IPS-15b (cell line): ENCODE measurements around the gene MAPKAP1.

Experiments used
- H3K27me3 ChIP-seq: one replicate; pipeline ENCODE4 v1.6.1; 2013; ENCODE audit warnings: low read length; ENCODE audit not compliant: control insufficient read depth, insufficient read depth
- H3K36me3 ChIP-seq: one replicate; pipeline ENCODE4 v1.6.1; 2013; ENCODE audit warnings: low read length; ENCODE audit not compliant: control insufficient read depth, insufficient read depth
- H3K4me1 ChIP-seq: one replicate; pipeline ENCODE4 v1.6.1; 2013; ENCODE audit warnings: mild to moderate bottlenecking, low read length; ENCODE audit not compliant: control insufficient read depth, insufficient read depth
- H3K4me3 ChIP-seq: one replicate; pipeline ENCODE4 v1.5.1; 2013; ENCODE audit warnings: low read depth, low read length
- H3K9ac ChIP-seq: one replicate; pipeline ENCODE4 v1.6.1; 2013; ENCODE audit warnings: low read depth, mild to moderate bottlenecking, low read length
- H3K9me3 ChIP-seq: one replicate; pipeline ENCODE4 v1.6.1; 2013; ENCODE audit warnings: mild to moderate bottlenecking, low read length; ENCODE audit not compliant: control insufficient read depth, insufficient read depth

Gene MAPKAP1

DNA sequence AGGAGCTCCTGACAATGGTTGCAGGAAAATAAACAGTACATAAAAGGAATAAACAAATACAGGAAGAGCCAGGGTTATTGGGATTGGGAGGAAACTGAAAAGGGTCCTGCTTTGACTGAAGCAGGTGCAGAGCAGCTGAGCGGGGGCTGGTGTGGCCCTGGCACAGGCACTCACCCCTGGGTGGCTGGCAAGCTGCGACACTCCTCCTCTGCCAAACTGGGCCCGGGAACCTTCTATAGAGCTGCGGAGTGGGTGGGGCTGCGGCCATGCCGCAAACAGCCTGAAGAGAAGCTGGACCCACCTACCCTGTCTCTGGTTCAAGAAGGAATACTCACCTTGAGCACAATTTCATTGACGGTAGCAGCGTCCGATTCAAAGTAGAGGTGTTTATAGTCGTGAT, 262.8 kb downstream of the MAPKAP1 start:
- Histone ChIP-seq H3K9ac (no peak overlapping the region), H3K9me3 (no peaks in the 10 kb centered on the region), H3K36me3 (no peaks in the 10 kb centered on the region), H3K27me3 (no peaks in the 10 kb centered on the region), H3K4me3 (no peak overlapping the region), H3K4me1 (no peaks in the 10 kb centered on the region)

DNA sequence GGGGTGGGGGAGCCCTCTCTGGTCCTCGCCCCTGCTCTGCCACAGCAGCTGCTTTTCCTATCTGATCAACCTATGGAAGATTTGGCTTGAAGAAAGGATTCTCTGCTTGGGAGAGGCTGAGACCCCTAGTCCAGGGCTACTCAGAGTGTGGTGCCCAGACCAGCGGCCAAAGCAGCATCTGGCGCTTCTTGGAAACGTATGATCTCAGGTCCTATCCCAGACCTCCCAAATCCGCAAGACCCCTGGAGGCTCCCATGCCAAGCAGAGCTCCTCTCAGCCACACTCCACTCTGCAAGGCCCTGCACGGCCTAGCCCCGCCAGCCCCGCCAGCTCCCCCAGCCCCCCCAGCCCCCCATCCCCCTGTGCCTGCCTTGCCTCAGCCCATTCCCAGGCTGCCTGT, 263.6 kb downstream of the MAPKAP1 start:
- Histone ChIP-seq H3K27me3 (no peaks in the 10 kb centered on the region), H3K4me1 (no peaks in the 10 kb centered on the region), H3K4me3 (no peak overlapping the region), H3K9me3 (no peaks in the 10 kb centered on the region), H3K36me3 (no peaks in the 10 kb centered on the region), H3K9ac (no peak overlapping the region)

DNA sequence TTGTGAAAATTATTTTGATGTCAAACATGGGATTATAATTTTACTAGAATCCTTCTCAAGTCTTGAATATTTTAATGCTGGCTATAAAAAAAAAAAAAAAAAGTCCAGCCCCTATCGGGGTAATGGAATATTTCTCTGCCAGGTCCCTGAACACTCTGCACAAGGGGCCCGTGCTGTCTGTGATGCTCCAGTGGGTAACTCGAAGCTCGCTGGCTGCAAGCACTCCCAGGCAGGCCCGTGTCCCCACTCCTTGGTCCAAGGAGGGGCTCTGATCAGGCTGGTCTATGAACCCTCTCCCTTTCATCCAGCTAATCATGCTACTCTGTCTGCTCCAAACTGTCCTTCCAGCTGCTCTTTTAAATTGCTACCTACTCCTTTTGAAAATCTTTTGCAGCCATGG, 264.6 kb downstream of the MAPKAP1 start:
- Histone ChIP-seq H3K9me3 (no peaks in the 10 kb centered on the region), H3K9ac (no peak overlapping the region), H3K27me3 (no peaks in the 10 kb centered on the region), H3K36me3 (no peaks in the 10 kb centered on the region), H3K4me1 (no peaks in the 10 kb centered on the region), H3K4me3 (no peak overlapping the region)

DNA sequence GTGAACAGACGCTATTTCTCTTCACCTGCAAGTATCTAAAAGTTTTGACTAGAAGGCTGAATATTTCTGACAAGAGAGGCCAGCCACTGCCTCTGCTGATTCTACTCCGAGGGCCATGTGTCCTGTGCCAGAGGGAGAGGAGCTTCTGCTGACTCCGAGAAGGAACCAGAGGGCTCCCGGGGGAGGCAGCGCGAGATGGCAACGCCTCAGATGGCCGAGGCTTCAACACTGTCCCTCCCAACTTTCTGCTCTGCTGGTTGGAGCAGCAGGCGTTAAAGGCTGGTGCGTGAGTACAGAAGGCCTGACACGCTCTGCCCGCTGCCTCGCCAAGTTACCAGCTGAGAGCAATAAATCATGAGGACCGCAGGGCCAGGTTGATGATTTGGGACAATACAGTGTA, 266.6 kb downstream of the MAPKAP1 start:
- Histone ChIP-seq H3K9me3 (no peaks in the 10 kb centered on the region), H3K27me3 (no peaks in the 10 kb centered on the region), H3K4me3 (no peak overlapping the region), H3K4me1 (no peaks in the 10 kb centered on the region), H3K9ac (no peak overlapping the region), H3K36me3 (peaks cover 2% of the 10 kb centered on the region)

DNA sequence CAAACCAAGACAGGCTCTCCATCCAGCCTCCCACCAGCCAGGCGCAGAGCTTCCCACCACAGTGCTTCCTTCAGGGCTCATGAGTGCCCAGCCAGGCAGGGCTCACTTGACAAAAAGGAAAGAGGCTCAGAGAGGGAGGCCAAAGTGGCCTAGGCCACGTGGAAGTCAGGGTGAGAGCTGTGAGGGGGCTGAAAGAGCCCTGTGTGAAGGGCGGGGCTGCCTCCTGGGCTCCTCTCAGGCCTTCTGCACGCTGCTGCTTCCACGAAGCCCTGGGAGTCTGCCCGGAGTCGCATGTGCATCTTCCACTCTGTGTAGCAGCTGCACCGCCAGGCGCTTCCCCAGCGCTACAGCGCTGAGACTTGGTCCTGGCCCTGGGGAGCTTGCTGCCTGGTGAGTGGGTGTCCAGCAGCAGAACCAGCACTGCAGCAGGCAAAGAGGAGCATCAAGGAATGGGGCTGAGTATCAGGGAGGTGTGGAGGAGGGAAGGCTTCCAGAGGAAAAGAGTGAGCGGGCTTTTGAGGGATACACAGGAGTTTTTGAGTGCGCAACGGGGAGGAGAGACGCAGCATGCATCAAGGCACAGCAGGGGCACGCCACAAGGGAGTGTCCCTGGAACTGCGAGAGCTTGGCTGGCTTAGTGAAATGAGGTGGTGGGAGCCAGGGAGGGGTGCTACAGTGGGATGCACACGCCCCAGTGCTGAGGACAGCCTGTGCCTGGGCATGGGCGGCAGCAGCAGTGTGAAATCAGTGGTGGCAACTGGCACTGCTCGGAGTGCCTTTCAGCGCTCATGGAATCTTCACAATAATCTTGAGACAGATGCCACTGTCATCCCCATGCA, 267.4 kb downstream of the MAPKAP1 start:
- Histone ChIP-seq H3K36me3 (peaks cover 2% of the 10 kb centered on the region), H3K9ac (no peak overlapping the region), H3K27me3 (no peaks in the 10 kb centered on the region), H3K9me3 (no peaks in the 10 kb centered on the region), H3K4me3 (no peak overlapping the region), H3K4me1 (no peaks in the 10 kb centered on the region)

DNA sequence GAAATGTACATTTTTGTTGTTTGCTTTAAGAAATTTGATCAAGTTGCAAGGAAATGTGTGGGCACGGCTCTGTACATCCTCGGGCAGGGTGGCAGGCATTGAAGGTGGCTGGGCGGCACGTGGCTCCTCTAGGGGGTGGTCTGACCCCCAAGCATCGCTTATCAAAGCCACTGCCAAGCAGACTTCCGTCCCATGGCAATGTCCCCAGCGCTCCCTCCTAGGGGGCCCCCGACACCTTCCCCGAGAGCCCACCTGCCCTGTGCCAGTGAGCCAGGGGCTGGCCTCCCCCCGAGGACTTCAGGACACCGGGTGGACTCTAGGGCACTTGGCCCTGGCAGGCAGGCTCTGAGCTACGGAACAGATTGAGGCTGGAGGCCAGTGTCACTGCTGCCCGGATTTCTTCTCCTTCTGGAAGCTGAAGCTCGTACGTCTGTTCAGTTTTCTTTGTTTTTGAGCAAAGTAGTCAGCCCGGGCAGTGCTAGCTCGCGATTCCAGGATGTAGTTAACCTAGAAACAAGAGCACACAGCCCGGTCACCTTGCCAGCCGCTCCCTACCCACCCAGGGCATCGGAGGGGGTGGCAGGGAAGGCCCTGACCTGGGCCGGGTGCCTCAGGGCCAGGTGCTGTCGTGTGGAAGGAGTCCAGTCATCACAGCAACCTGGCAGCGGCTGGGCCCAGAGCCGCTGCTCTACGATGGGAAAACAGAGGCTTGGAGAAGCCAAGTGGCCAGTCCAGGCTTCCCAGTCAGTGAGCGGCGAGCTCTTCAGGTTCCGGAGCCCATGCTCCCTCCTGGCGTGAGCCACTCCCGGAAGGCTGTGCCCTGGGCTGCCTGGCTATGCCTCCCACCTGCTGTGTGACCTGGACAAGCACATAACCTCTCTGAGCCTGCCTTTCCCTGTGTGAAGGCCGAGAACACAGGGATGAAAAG, 268.2 kb downstream of the MAPKAP1 start:
- Histone ChIP-seq H3K9ac (no peak overlapping the region), H3K4me1 (no peaks in the 10 kb centered on the region)

DNA sequence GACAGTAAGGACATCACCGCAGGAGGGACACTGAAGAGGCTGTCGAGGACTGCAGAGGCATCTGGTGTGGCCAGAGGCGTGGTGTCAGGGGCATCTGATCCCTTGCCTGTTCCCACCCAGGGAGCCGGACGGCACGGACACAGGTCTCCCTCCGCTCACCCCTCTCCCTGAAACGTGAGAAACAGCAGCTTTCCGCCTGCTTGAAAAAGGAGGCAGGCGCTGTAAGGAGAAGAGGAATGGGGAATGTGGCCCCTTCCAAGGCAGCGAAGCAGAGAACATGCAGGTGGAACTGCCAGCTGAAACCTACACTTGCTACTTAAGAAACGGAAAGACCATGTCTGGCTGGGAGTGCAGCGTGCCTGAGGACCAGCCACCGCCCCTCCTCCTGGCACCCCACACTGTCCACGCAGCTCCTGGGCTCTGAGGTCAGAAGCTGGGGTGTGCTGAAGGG, 269.2 kb downstream of the MAPKAP1 start:
- H3K9ac ChIP-seq = no peak overlapping the region
- no peaks in the 10 kb centered on the region for H3K4me1 ChIP-seq
- no peak overlapping the region for H3K4me3 ChIP-seq
- H3K36me3 ChIP-seq = peaks cover 2% of the 10 kb centered on the region
- H3K9me3 ChIP-seq = no peaks in the 10 kb centered on the region
- H3K27me3 ChIP-seq = no peaks in the 10 kb centered on the region

More for the DNA sequence above, 268.2 kb downstream of the MAPKAP1 start:
- Histone ChIP-seq H3K27me3 (no peaks in the 10 kb centered on the region), H3K9me3 (no peaks in the 10 kb centered on the region), H3K4me3 (no peak overlapping the region), H3K36me3 (peaks cover 2% of the 10 kb centered on the region)

DNA sequence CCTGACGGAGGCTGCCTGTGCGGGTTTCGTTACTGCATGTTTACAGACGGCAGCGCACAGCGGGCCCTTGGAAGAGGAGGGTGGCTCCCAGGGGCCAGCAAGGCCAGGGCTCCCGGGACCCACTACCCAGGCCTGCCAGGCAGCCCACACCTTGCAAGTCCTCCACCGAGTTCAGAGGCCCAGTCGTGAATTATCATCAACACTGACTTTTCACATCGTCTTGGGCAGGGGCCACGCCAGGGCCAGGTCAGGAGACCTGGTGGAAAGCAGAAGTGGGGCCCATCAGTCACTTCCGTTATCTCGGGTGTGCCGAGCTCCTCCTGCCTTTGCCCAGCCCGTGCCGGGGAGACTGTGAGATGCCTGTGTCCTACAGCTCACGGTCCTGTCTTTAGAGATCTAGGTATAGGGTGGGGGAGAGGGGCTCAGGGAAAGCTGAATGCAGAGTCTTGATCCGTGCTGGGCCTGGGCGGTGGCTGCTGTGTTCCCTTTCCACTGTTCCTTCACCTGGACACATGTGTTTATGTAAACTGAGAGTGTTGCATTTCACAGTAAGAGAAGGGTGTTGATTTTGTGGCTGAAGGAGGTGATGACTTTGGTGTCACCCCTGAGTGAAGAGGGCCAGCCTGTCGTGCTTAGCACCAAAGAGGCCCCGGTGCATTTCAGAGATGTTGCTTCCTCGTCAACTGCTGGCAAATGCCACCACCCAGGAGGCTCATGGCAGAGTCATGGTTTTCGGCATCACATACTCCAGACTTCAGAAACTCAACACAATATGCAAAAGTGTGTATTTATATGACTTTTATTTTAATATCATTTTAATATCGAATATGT, 270.2 kb downstream of the MAPKAP1 start:
- H3K36me3 ChIP-seq = peaks cover 2% of the 10 kb centered on the region
- H3K9ac ChIP-seq = no peak overlapping the region
- H3K9me3 ChIP-seq = no peaks in the 10 kb centered on the region
- no peaks in the 10 kb centered on the region for H3K4me1 ChIP-seq
- H3K27me3 ChIP-seq = no peaks in the 10 kb centered on the region
- no peak overlapping the region for H3K4me3 ChIP-seq

DNA sequence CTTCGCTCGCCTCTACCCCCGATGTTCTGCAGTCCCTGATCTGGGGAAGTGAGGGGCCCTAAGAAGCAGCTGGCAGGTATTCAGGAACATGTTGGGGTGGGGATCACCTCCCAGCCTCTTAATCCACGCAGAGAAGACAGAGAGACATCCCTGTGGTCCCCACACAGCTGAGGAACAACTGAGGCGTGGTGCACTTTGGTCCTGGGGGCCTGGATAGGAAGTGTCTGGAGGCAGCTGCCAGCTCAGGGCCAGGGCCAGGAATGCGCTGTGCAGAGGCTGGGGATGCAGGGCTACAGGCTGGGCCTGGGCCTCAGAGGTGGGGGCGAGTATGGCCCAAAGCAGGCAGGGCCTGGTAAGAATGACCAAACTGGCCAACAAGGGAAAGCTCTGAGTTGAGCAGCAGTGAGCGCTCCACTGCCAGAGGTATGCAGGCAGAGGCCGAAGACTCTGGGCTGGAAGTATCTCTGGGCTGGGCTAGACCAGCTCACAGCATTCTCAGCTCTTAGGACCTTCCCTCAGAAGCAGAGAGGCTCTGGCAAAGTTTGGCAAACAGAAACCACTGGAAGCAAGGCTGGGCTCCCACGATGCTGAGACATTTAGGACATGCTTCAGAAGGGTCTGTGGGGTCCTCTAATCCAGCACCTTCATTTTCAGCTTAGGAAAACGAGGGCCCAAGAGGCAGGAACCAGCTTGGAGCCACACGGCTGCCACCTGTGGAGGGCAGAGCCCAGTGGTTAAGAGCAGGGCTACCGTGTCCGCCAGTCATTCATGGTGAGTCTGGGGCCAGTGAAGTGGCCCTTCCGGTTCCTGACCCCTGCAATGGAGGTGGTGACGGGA, 271.0 kb downstream of the MAPKAP1 start:
- Histone ChIP-seq H3K9me3 (no peaks in the 10 kb centered on the region), H3K9ac (no peak overlapping the region), H3K27me3 (no peaks in the 10 kb centered on the region), H3K4me3 (no peak overlapping the region), H3K4me1 (no peaks in the 10 kb centered on the region), H3K36me3 (peaks cover 2% of the 10 kb centered on the region)

DNA sequence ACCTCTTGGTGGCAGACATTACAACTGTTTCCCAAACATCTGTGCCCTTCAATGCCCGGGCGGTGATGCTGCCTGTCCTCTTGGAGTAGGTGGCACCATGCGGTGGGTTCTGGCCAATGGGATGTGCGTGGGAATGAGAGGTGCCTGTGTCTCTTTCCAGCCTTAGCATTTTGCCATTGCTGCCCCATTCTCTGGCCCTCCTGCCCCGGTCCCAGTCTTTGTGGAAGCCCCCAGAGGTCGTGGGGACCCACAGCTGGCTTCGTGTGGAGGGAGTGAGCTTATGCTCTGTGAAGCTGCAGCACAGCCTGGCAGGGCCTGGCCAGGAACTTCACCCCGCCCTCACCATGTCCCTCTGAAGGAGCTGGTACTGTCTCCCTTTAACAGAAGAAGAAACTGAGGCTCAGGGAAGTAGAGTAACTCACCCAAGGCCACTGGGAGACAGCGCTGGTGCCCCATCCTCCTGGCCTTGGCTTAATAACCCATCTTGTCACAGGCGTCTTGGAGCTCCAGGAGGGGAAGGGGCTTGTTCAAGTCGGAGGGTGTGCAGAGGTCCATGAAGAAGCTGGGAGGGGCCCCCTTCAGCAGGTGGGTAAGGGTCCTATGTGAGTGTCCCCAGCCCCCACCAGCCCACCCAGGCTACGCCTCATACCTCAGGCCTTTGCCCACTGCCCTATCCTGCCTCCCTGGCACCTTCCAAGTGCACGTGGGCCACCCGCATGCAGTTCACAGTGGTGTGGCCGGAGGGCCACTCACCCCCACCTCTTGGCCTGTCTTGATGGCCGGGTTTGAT, 271.8 kb downstream of the MAPKAP1 start:
- Histone ChIP-seq H3K9me3 (no peaks in the 10 kb centered on the region), H3K36me3 (peaks cover 2% of the 10 kb centered on the region), H3K4me1 (no peaks in the 10 kb centered on the region), H3K9ac (no peak overlapping the region), H3K27me3 (no peaks in the 10 kb centered on the region), H3K4me3 (no peak overlapping the region)
